Stimulated activated CD8-positive, alpha-beta memory T cell treated with anti-CD3 and anti-CD28 coated beads, Interleukin-7, amount 100 ng/mL, for 24 hours (primary cell): ENCODE results near the gene RSPH9.

ENCODE experiments used
- DNase-seq: peaks from one replicate; pipeline ENCODE4 v3.0.0-alpha.2; 2020; ENCODE audit warnings: low read depth

The RSPH9 gene

GRCh38 chr6:43710576-43710975, 65.7 kb downstream of the RSPH9 start:
- DNase-seq = no peak

GRCh38 chr6:43712579-43712978, 67.7 kb downstream of the RSPH9 start:
- DNase-seq = no peak

GRCh38 chr6:43713643-43714310, 68.9 kb downstream of the RSPH9 start:
- DNase-seq = no peak

GRCh38 chr6:43714311-43715055, 69.6 kb downstream of the RSPH9 start:
- DNase-seq = no peak

GRCh38 chr6:43715056-43715788, 70.4 kb downstream of the RSPH9 start:
- DNase-seq = no peak

- no peak for DNase-seq
These were observed 71.3 kb downstream of the RSPH9 start for GRCh38 chr6:43716099-43716498.

- DNase-seq = no peak
These were observed 72.6 kb downstream of the RSPH9 start for GRCh38 chr6:43717389-43717788.

- no peak for DNase-seq
These were observed 73.0 kb downstream of the RSPH9 start for GRCh38 chr6:43717822-43718221.

- no peak for DNase-seq
These were observed 73.7 kb downstream of the RSPH9 start for GRCh38 chr6:43718387-43719105.

GRCh38 chr6:43719511-43719910, 74.7 kb downstream of the RSPH9 start:
- no peak for DNase-seq

- no peak for DNase-seq
These were observed 76.2 kb downstream of the RSPH9 start for GRCh38 chr6:43720999-43721398.
